ENCODE results near the gene PTPRH.

PTPRH gene

DNA sequence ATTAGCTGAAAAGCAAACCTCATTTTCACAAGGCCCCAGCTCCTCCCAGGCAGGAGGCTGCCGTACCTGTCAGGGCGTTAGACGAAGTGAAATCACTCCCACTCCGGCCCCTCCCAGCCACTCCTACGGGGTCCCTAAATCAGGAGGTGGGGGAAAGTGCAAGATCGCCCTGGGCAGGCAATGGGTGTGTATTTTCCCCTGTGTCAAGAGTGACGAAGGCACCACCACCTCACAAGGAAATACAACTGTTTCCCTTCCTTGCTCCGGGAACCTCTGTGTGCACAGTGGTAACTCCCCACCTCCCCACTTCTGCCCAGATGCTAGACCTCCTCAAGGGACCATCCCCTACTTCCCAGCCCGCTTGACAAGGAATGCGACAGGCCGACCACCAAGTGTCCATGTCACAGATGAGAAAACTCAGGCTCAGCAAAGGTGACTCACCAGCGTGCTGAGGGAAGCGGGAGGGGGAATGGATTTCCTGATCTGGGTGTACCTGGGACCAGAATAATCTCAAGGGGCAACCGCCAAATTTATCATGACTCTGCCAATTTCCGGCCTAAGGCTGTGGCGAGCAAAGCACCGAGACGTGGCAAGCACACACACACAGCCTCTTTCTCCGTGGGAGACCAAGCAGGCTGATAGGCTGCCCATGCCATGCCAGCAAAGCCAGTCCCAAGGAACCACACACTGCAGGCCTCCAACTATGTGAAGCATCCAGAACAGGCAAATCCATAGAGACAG, 42.2 kb upstream of the PTPRH start:
- no peak overlapping the region for H3K27ac ChIP-seq (ENCODE audit: low read length)
- 0 out of 2 replicates have a peak, but pooled peaks cover 2% of the 10 kb centered on the region for H3K4me1 ChIP-seq (ENCODE audit: insufficient read depth, low read length)
- no peak overlapping the region for H3K4me3 ChIP-seq (ENCODE audit: low read length)
- no peaks in the 10 kb centered on the region for H3K9me3 ChIP-seq (ENCODE audit: insufficient read depth, low read depth, low read length)
- H3K27me3 ChIP-seq (ENCODE audit: insufficient read depth, low read length), result no peaks in the 10 kb centered on the region
- no peak overlapping the region; the same call in 1 of the 2 replicates for H3K9ac ChIP-seq (ENCODE audit: low read depth, low read length)
- H3K36me3 ChIP-seq (ENCODE audit: insufficient read depth, low read depth, low read length), result peaks cover 4% of the 10 kb centered on the region

DNA sequence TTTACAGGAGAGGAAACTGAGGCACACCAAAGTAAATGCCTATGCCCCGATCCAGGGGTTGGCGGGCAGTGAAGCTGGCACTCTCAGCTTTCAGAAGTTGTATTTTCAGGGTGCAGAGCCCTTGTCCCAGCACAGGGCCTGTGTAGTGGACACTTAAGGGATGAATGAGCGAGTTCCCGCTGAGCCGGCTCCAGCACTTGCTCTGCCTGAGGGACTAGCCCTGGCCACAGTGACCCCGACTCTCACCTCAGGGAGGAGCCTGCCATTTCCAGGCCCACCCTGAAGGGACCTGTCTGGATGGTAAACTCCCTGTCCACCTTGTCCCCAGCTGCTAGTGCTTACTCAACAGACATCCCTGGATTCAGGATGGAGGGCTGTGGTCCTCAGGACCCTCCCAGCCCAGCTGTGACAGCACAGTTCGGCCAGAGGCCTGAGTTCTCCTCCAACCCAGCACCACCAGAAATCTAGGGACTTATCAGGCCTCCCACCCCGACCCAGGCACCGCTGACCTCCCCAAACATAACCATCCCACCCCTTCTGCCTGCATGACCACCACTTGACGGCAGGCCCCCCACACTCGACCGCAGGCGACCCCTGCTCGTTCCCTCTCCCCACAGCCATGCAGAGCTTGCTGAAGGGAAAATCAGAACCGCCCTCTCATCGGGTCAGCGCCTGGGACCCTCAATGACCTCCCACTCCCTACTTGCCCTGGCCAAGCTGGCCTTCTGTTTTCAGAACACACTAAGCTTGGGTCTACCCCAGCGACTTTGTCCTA, 41.1 kb upstream of the PTPRH start:
- peaks cover 13% of the 10 kb centered on the region for H3K36me3 ChIP-seq (ENCODE audit: insufficient read depth, low read depth, low read length)
- H3K4me3 ChIP-seq (ENCODE audit: low read length), result no peak overlapping the region
- no peak overlapping the region for H3K27ac ChIP-seq (ENCODE audit: low read length)
- H3K9me3 ChIP-seq (ENCODE audit: insufficient read depth, low read depth, low read length), result no peaks in the 10 kb centered on the region
- H3K4me1 ChIP-seq (ENCODE audit: insufficient read depth, low read length), result no peaks in the 10 kb centered on the region
- H3K27me3 ChIP-seq (ENCODE audit: insufficient read depth, low read length), result no peaks in the 10 kb centered on the region
- H3K9ac ChIP-seq (ENCODE audit: low read depth, low read length), result no peak overlapping the region

DNA sequence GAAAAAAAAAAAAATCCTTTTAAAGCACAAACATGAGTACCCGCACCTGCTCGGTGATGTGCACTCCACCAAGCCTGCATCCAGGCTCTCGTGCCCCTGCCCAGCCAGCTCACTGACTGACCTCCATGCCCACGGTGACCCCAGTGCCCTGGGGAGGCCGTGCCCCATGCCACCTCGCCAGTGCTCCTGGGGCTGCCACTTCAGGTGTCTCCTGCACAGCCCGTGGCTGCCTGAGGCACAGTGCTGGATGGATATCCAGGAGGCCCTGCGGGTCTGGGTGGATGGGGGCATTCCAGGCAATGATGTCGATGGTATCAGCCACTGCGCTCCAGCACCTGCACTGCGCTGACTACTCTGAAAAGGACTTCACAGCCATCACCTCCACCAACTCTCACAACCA, 40.5 kb upstream of the PTPRH start:
- H3K4me3 ChIP-seq (ENCODE audit: low read length), result no peak overlapping the region
- no peak overlapping the region for H3K9ac ChIP-seq (ENCODE audit: low read depth, low read length)
- no peak overlapping the region for H3K27ac ChIP-seq (ENCODE audit: low read length)
- no peaks in the 10 kb centered on the region for H3K27me3 ChIP-seq (ENCODE audit: insufficient read depth, low read length)
- no peaks in the 10 kb centered on the region for H3K4me1 ChIP-seq (ENCODE audit: insufficient read depth, low read length)
- no peaks in the 10 kb centered on the region for H3K9me3 ChIP-seq (ENCODE audit: insufficient read depth, low read depth, low read length)
- H3K36me3 ChIP-seq (ENCODE audit: insufficient read depth, low read depth, low read length), result peaks cover 19% of the 10 kb centered on the region

DNA sequence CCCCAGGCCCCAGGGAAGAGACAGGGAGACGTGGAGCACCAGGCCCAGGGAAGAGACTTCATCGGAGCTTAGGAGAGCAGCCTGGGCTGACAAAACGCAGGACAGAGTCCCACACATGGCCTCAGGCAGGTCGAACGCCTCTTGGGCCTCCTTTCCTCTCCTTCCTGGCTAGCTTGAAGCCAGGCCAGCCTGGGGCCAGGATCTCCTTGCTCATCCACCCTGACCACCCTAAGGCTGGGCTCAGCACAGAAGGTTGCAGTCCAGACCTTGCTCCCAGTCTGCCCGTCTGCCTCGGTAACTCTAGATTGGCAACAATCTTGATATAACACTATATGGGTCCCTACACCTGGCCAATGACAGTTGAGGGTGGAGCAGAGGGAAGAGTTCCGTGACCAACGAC, 39.4 kb upstream of the PTPRH start:
- Histone ChIP-seq H3K36me3 (ENCODE audit: insufficient read depth, low read depth, low read length) (peaks cover 31% of the 10 kb centered on the region), H3K27ac (ENCODE audit: low read length) (no peak overlapping the region), H3K4me3 (ENCODE audit: low read length) (no peak overlapping the region), H3K9me3 (ENCODE audit: insufficient read depth, low read depth, low read length) (no peaks in the 10 kb centered on the region), H3K4me1 (ENCODE audit: insufficient read depth, low read length) (no peaks in the 10 kb centered on the region), H3K27me3 (ENCODE audit: insufficient read depth, low read length) (no peaks in the 10 kb centered on the region), H3K9ac (ENCODE audit: low read depth, low read length) (no peak overlapping the region)

DNA sequence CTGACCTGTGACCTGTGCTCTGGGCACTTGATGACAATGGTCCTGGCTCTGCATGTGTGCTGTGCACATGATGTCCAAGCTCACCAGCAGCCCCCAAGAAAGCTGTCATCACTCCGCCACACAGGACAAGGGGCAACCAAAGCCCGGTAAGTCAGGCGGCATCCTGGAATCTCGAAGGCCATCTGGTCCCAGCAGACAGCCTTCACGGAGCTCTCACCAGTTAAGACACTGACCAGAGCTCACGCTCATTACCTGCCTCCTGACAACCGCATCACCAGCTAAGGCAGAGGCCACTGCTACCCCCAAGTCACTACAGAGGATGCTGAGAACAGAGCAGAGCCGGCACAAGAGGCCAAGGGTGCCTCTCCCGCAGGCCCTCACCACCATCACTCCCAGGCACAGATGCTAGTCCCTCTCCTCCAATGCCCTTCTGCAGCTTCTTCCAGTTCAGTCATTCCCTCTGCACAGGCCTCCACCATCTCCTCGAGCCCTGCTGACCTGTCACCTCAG, 38.9 kb upstream of the PTPRH start:
- Histone ChIP-seq H3K4me3 (ENCODE audit: low read length) (no peak overlapping the region), H3K27me3 (ENCODE audit: insufficient read depth, low read length) (no peaks in the 10 kb centered on the region), H3K9me3 (ENCODE audit: insufficient read depth, low read depth, low read length) (no peaks in the 10 kb centered on the region), H3K36me3 (ENCODE audit: insufficient read depth, low read depth, low read length) (peaks cover 35% of the 10 kb centered on the region), H3K27ac (ENCODE audit: low read length) (no peak overlapping the region), H3K9ac (ENCODE audit: low read depth, low read length) (no peak overlapping the region), H3K4me1 (ENCODE audit: insufficient read depth, low read length) (no peaks in the 10 kb centered on the region)

DNA sequence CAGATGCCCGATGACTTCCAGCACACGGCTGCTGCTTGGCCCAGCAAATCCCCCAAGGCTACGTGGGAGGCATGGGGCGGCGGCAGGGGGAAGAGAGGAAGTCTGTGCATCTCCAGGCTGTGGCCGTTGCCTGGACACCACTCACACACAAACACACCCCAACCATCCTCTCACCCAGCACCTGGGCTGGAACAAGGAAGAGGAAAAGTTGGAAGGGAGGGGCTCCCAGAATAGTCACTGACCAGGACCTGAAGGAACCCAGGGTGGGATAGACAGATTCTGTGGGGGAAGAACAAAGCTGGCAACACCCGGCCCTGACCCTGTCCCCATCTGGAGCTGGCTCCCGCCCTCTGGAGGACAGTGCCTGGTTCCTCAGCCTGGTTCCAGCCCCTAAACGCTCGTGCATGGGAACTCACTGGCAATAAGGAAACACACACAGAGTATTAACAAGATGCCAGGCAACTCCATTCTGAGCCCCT, 38.4 kb upstream of the PTPRH start:
- H3K9ac ChIP-seq (ENCODE audit: low read depth, low read length), result no peak overlapping the region
- H3K27me3 ChIP-seq (ENCODE audit: insufficient read depth, low read length), result no peaks in the 10 kb centered on the region
- no peaks in the 10 kb centered on the region for H3K4me1 ChIP-seq (ENCODE audit: insufficient read depth, low read length)
- peaks cover 41% of the 10 kb centered on the region for H3K36me3 ChIP-seq (ENCODE audit: insufficient read depth, low read depth, low read length)
- no peaks in the 10 kb centered on the region for H3K9me3 ChIP-seq (ENCODE audit: insufficient read depth, low read depth, low read length)
- no peak overlapping the region for H3K4me3 ChIP-seq (ENCODE audit: low read length)
- H3K27ac ChIP-seq (ENCODE audit: low read length), result no peak overlapping the region

DNA sequence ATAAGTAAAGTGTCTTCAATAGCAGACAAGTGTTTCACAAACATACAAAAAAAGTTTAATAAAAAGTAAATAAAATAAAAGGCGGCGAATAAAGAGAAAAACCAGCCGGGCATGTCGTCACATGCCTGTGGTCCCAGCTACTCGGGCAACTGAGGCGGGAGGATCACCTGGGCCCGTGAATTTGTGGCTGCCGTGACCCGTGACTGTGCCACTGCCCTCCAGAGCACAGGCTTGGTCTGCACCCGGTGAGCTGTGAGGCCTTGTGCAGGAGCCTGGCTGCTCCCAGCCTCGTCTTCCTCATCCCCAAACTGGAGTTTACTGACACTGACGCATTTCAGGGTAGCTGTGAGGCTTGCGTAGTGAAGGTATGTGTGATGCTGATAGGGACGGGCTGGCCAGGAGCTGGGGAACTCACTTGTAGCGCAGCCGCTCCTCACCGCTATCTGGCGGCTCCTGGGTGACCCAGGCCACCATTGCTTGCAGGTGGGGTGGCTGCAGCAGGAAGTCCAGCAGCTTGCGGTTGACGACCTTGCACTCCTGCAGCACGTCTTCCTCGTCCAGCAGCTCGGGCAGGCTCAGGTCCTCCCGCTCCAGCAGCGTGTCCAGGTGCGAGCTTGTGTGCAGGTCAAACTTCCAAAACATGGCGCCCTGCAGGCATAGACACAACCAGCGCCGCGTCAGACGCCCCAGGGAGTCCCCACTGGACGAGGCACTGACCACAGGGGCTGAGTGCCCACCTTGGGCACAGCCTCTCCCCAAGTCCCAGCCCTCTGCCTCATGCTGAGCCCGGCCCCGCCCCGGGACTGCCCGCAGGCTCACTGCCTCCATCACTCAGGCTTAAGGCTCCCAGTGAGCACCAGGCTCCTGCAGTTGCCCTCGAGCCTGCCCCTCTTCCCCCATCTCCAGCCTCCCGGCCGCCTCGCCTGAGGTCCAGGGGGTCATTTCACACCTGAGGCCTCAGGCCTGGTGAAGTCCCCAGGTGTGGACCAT, 37.5 kb upstream of the PTPRH start:
- no peak overlapping the region for H3K9ac ChIP-seq (ENCODE audit: low read depth, low read length)
- no peaks in the 10 kb centered on the region for H3K4me1 ChIP-seq (ENCODE audit: insufficient read depth, low read length)
- H3K27ac ChIP-seq (ENCODE audit: low read length), result no peak overlapping the region
- H3K27me3 ChIP-seq (ENCODE audit: insufficient read depth, low read length), result no peaks in the 10 kb centered on the region
- H3K4me3 ChIP-seq (ENCODE audit: low read length), result no peak overlapping the region
- peaks cover 50% of the 10 kb centered on the region for H3K36me3 ChIP-seq (ENCODE audit: insufficient read depth, low read depth, low read length)
- H3K9me3 ChIP-seq (ENCODE audit: insufficient read depth, low read depth, low read length), result no peaks in the 10 kb centered on the region

DNA sequence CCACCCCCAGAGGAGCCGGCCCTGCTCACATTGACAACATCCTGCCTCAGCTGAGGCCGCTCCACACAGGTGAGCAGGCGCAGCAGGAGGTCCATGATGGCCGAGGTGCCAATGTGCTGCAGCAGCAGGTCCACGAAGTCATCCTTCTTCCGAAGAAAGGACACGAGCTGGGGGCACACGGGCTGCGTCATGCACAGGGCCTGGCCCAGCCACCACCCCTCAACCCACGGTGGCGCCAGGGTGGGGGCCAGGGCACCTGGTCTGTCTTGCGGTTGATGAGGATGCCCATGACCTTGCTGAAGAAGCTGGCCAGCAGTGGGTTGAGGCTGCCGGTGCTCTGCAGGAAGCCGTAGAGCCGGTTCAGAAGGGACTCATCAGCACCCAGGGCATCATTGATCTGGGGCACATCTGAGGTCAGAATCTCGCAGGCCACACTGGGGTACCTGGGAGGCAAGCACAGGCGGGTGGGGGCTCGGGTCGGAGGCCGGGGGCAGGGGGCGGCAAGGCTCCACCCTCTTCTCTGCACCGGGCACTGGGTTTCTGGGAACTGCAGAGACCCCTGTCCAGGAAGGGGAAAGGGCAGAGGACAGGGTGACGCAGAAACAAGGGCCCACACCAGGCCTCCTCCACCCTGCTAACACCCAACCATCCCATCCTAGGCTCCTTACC, 36.1 kb upstream of the PTPRH start:
- H3K9ac ChIP-seq (ENCODE audit: low read depth, low read length), result no peak overlapping the region
- H3K36me3 ChIP-seq (ENCODE audit: insufficient read depth, low read depth, low read length), result peaks cover 61% of the 10 kb centered on the region
- H3K27ac ChIP-seq (ENCODE audit: low read length), result no peak overlapping the region

DNA sequence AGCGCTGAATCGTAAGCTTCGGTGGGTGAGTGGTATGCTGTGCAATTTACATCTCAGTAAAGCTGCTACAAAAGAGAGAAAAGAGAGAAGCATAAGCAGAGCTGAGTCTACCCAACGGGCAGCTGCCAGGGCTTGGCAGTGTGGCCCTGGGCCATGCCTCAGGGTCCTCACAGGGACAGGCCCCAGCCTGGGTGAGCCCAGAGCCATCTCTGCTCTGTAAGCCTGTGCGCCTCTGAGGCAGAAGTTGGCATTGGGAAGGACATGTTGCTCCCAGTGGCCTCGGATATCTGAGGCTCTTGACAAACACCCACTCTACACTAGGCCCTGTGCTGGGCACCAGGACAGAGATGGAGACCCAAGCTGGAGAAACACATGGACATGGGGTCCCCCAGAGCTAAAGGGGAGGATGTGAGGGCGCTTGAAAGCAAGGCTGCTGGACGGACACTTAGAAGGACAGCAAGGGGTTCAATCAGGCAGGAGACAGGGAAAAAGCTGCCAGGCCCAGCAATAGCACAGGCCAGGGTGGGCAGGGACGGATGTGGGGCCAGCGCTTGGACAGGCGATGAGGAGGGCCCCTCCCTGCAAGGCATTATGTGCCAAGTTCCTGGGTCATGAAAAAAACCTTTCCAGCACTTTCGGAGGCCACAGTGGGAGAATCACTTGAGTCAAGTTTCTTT, 34.8 kb upstream of the PTPRH start:
- Histone ChIP-seq H3K27me3 (ENCODE audit: insufficient read depth, low read length) (no peaks in the 10 kb centered on the region), H3K27ac (ENCODE audit: low read length) (no peak overlapping the region), H3K4me1 (ENCODE audit: insufficient read depth, low read length) (no peaks in the 10 kb centered on the region), H3K4me3 (ENCODE audit: low read length) (no peak overlapping the region), H3K36me3 (ENCODE audit: insufficient read depth, low read depth, low read length) (peaks cover 72% of the 10 kb centered on the region), H3K9ac (ENCODE audit: low read depth, low read length) (no peak overlapping the region), H3K9me3 (ENCODE audit: insufficient read depth, low read depth, low read length) (no peaks in the 10 kb centered on the region)

More for the DNA sequence above, 36.1 kb upstream of the PTPRH start:
- Histone ChIP-seq H3K27me3 (ENCODE audit: insufficient read depth, low read length) (no peaks in the 10 kb centered on the region), H3K9me3 (ENCODE audit: insufficient read depth, low read depth, low read length) (no peaks in the 10 kb centered on the region), H3K4me3 (ENCODE audit: low read length) (no peak overlapping the region), H3K4me1 (ENCODE audit: insufficient read depth, low read length) (no peaks in the 10 kb centered on the region)

DNA sequence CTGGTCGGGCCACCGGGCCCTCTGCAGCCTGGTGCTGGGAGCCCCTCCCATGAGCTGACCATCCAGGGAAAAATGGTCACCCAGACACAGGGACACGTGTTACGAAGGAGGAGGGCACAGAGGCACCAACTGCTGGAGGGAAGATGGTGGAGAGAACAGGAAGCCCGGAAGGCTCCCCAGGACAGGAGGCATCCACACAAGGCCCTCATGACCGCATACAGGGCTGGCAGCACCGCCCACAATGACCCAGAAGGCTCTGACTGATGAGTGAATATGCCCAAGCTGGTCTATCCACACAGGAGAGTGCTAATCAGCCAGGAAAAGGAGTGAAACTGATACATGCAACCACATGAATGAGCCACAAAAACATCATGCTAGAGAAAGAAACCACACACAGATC, 33.2 kb upstream of the PTPRH start:
- no peak overlapping the region for H3K27ac ChIP-seq (ENCODE audit: low read length)
- no peak overlapping the region for H3K4me3 ChIP-seq (ENCODE audit: low read length)
- no peaks in the 10 kb centered on the region for H3K9me3 ChIP-seq (ENCODE audit: insufficient read depth, low read depth, low read length)
- H3K27me3 ChIP-seq (ENCODE audit: insufficient read depth, low read length), result no peaks in the 10 kb centered on the region
- peaks cover 86% of the 10 kb centered on the region for H3K36me3 ChIP-seq (ENCODE audit: insufficient read depth, low read depth, low read length)
- no peak overlapping the region for H3K9ac ChIP-seq (ENCODE audit: low read depth, low read length)
- H3K4me1 ChIP-seq (ENCODE audit: insufficient read depth, low read length), result no peaks in the 10 kb centered on the region

All from iPS-20b (cell line).